ENCODE data around the gene CACNB3. TPM values are rescaled to one million over a fixed set of nuclear protein-coding genes. Genes with fewer than 3 reads are reported as not detected.

CACNB3 gene
- total and polyA plus RNA-seq, 2 of the 8 experiments (the other 6 are each of a cell fraction or from before 2014, with no cell fraction given) = 12.5 to 16.0 TPM

- H2BK20ac ChIP-seq (ENCODE audit: low read length) = no peak overlapping the region
- H4K8ac ChIP-seq (ENCODE audit: extremely low read depth, insufficient read depth, low read length) = no peak overlapping the region
- peaks cover 0 to 14% (median 8%) of the 10 kb centered on the region in 4 experiments; a peak in 4 of 7 replicates for H3K4me1 ChIP-seq (replicated peaks in 1 of 4; ENCODE audit: control insufficient read depth in 3 of 4, insufficient read depth in 4 of 4, low read length in 3 of 4)
- H3K27ac ChIP-seq (ENCODE audit: low read depth, low read length) = no peak overlapping the region
- no peak overlapping the region for H3K18ac ChIP-seq (ENCODE audit: extremely low read depth, low read length)
- H3K4me3 ChIP-seq (ENCODE audit: extremely low read depth in 1 of 4, insufficient read depth in 2 of 4, low read depth in 3 of 4, low read length in 4 of 4) = no peak overlapping the region
- no peak overlapping the region for H3K4ac ChIP-seq (replicated peaks; ENCODE audit: insufficient read length, low read depth, low read length)
- DNase-seq (ENCODE audit: low read depth in 1 of 2, low spot score in 2 of 2) (no peak), FAIRE-seq (no peak)
- ChIA-PET CTCF (ENCODE audit: partially characterized antibody) (interaction anchor here (0.9 to 10.1 kb wide), 7 partner anchors 7 to 158 kb away, joined by 3 to 121 read pairs (median 3); partner anchors contain the start of genes CACNB3 and RND1), POLR2A (ENCODE audit: partially characterized antibody) (interaction anchor here (0.6 to 7.6 kb wide), 7 partner anchors 8 to 138 kb away, joined by 3 to 47 read pairs (median 3); partner anchors contain the start of gene RND1)
- no peak overlapping the region for H3K56ac ChIP-seq (replicated peaks; ENCODE audit: insufficient read length, low read depth, low read length)
- H2BK12ac ChIP-seq (ENCODE audit: low read depth, low read length) = no peak overlapping the region
- H3K9me3 ChIP-seq (ENCODE audit: insufficient read depth in 2 of 2, low read depth in 1 of 2, low read length in 1 of 2) = no peaks in the 10 kb centered on the region
- H4K91ac ChIP-seq (replicated peaks; ENCODE audit: insufficient read length, low read length) = no peak overlapping the region
- H4K5ac ChIP-seq (ENCODE audit: insufficient read length, low read depth, low read length) = no peak overlapping the region
- H3K79me2 ChIP-seq (ENCODE audit: control insufficient read depth in 1 of 2, insufficient read depth in 2 of 2, low read length in 2 of 2) = no peaks in the 10 kb centered on the region
- H2BK120ac ChIP-seq (replicated peaks; ENCODE audit: low read depth, low read length) = no peak overlapping the region
- H3K14ac ChIP-seq (ENCODE audit: insufficient read length) = no peak overlapping the region
- no peak overlapping the region for H3K23ac ChIP-seq (ENCODE audit: insufficient read length)
- H2AK5ac ChIP-seq (ENCODE audit: low read depth, low read length) = no peak overlapping the region
- H3K9ac ChIP-seq (replicated peaks in 1 of 4; ENCODE audit: extremely low read depth in 1 of 4, low read depth in 3 of 4, low read length in 3 of 4) = no peak overlapping the region
- H3K79me1 ChIP-seq (ENCODE audit: low read depth, low read length) = no peaks in the 10 kb centered on the region
- peaks cover 3% of the 10 kb centered on the region in 2 experiments for H4K20me1 ChIP-seq (replicated peaks in 1 of 2; ENCODE audit: control insufficient read depth in 1 of 2, insufficient read depth in 2 of 2, low read length in 2 of 2)
- no peak overlapping the region for H3K4me2 ChIP-seq (ENCODE audit: insufficient read depth in 1 of 2, low read depth in 2 of 2, low read length in 2 of 2)
- H3K36me3 ChIP-seq (ENCODE audit: control insufficient read depth in 2 of 4, insufficient read depth in 4 of 4, low read length in 3 of 4) = peaks cover under 1 to 10% (median 5%) of the 10 kb centered on the region in 4 experiments; a peak in 5 of 8 replicates
- peaks cover 9% of the 10 kb centered on the region for H3K23me2 ChIP-seq (ENCODE audit: low read depth, low read length)
- H2AFZ ChIP-seq (ENCODE audit: low read length) = no peak overlapping the region
- peaks cover 0 to 13% (median 6%) of the 10 kb centered on the region in 4 experiments; a peak in 5 of 7 replicates for H3K27me3 ChIP-seq (replicated peaks in 1 of 4; ENCODE audit: control insufficient read depth in 3 of 4, extremely low read depth in 1 of 4, insufficient read depth in 3 of 4, low read length in 3 of 4)
- H2BK5ac ChIP-seq (ENCODE audit: low read depth, low read length) = no peak overlapping the region
- WGBS, 2 experiments (ENCODE audit: extremely low coverage in 1 of 2, insufficient coverage in 1 of 2, insufficient read length in 1 of 2, insufficient replicate concordance in 2 of 2, low coverage in 1 of 2, low lambda C conversion rate in 2 of 2, missing lambda C conversion rate in 1 of 2) = 88% methylated on average over 11 of the region's 11 CpGs; no CpG with 5 or more reads in 1 of the 2 experiments
- H2BK15ac ChIP-seq (ENCODE audit: low read length) = no peak overlapping the region
- TF ChIP-seq NRF1 (IDR thresholded peaks at IDR 0.05; ENCODE audit: low read depth, low read length) = no peak
- no peak for TF ChIP-seq SP2 (IDR thresholded peaks at IDR 0.05; ENCODE audit: low read length)
- TF ChIP-seq ZNF274 (IDR thresholded peaks at IDR 0.05; ENCODE audit: borderline replicate concordance, extremely low read depth, low read length) = no peak
- no peak for TF ChIP-seq RBBP5 (IDR thresholded peaks at IDR 0.05; ENCODE audit: borderline replicate concordance, low read depth, low read length)
- no peak for TF ChIP-seq E2F6 (IDR thresholded peaks at IDR 0.05)
- no peak for TF ChIP-seq SIN3A (conservative IDR thresholded peaks at IDR 0.05 in 1 of 2, IDR thresholded peaks at IDR 0.05 in 1 of 2; ENCODE audit: low read depth in 1 of 2, low read length in 2 of 2)
- TF ChIP-seq EP300 (IDR thresholded peaks at IDR 0.05; ENCODE audit: borderline replicate concordance in 1 of 2, low read depth in 2 of 2, low read length in 2 of 2) = no peak
- TF ChIP-seq CTBP2 (IDR thresholded peaks at IDR 0.05; ENCODE audit: borderline replicate concordance, insufficient read depth, insufficient read length, low read length) = no peak
- no peak for TF ChIP-seq SIRT6 (IDR thresholded peaks at IDR 0.05; ENCODE audit: low read length)
- TF ChIP-seq BCL11A (IDR thresholded peaks at IDR 0.05; ENCODE audit: low read depth in 2 of 2, low read length in 2 of 2) = no peak
- no peak for TF ChIP-seq FOSL1 (IDR thresholded peaks at IDR 0.05; ENCODE audit: insufficient read depth, low read depth, low read length)
- TF ChIP-seq PHF8 (conservative IDR thresholded peaks at IDR 0.05; ENCODE audit: low read depth, low read length) = no peak
These were observed 5.0 kb downstream of the CACNB3 start for GRCh38 chr12:48823281-48823680.

Measured in H1 (cell line).